Ovary (tissue), 9 donors: ENCODE data around the gene ME3. TPM values are rescaled to one million over a fixed set of nuclear protein-coding genes. Genes with fewer than 3 reads are reported as not detected.

Experiments used
- DNase-seq, 5 donors: peaks; one replicate each; pipeline ENCODE4 v3.0.0-alpha.2; 2019 to 2020
- H3K27ac ChIP-seq, 2 donors: fragments of 200-600 bp; one replicate each; pipeline versions ENCODE4 v1.5.1 to v1.8.0; 2019 to 2022
- H3K27me3 ChIP-seq: fragments of 200-600 bp; one replicate; pipeline ENCODE4 v1.8.0; 2022
- H3K36me3 ChIP-seq: fragments of 200-600 bp; sonication (generic); one replicate; pipeline ENCODE4 v1.5.1; 2019
- H3K4me1 ChIP-seq: one replicate; pipeline ENCODE4 v1.8.1; 2013; ENCODE audit warnings: mild to moderate bottlenecking, moderate library complexity; ENCODE audit not compliant: insufficient read depth
- H3K4me3 ChIP-seq: fragments of 200-600 bp; sonication (generic); one replicate; pipeline ENCODE4 v1.5.1; 2017
- H3K9me3 ChIP-seq, 2 donors: fragments of 200-600 bp in 1 of 2; sonication (generic) in 1 of 2; one replicate each; pipeline versions ENCODE4 v1.5.1 to v1.8.1; 2013 to 2019; ENCODE audit warnings: mild to moderate bottlenecking in 1 of 2, moderate library complexity in 1 of 2
- EP300 ChIP-seq: sonication (generic); formaldehyde crosslinking; IDR thresholded peaks from one replicate; pipeline ENCODE4 v1.6.1; 2017; ENCODE audit warnings: antibody characterized with exemption
- POLR2A ChIP-seq: fragments of 450-650 bp; IDR thresholded peaks from one replicate; pipeline ENCODE4 v1.6.1; 2017; ENCODE audit warnings: antibody characterized with exemption, mild to moderate bottlenecking, moderate library complexity
- WGBS, 3 donors: extraction: QIAGEN DNeasy Blood & Tissue Kit in 1 of 3; methylation state at CpG; one replicate each; pipeline versions ENCODE4 v1.1.5 to v1.1.7; 2013 to 2017; 5-methylcytosine and 5-hydroxymethylcytosine counted together
- intact Hi-C, 4 donors: fragments of 100-400 bp; cut with DNase I; formaldehyde crosslinking; loops; one replicate each; pipeline versions ENCODE4 v1.11.0 to v1.15.1; 2022 to 2023
- polyA plus RNA-seq, 2 donors: library from polyadenylated mRNA; stranded (reverse); fragments of 200-250 nt in 1 of 2; fragments of 350-450 nt in 1 of 2; fragmentation: Illumina TruSeq in 1 of 2; extraction: RNeasy Lipid Tissue Mini Kit (QIAGEN cat#74804) in 1 of 2; gene quantifications; one replicate each; pipeline ENCODE4 v1.2.3, GENCODE V29; 2013 to 2014
- total RNA-seq, 7 donors: library from RNA; depleted of rRNA in 2 of 7; stranded (reverse); fragments of >200 nt in 2 of 7; fragmentation: NEBNext Ultra II Directional in 3 of 7; extraction: Animal tissue kit (Norgen Biotek cat#: 25700) in 3 of 7; gene quantifications; one replicate each; pipeline versions ENCODE4 v1.1.0 to v1.2.4, GENCODE V29; 2016 to 2023
- TF ChIP-seq, protein P1 (sequence below), 3 donors: fragments of 450-650 bp in 2 of 3; fragments of 200-600 bp in 1 of 3; IDR thresholded peaks; one replicate each; pipeline versions ENCODE4 v1.5.1 to v1.8.0; 2016 to 2022; ENCODE audit warnings: antibody characterized with exemption in 3 of 3, mild to moderate bottlenecking in 1 of 3
- donor health status: DM: no; HTN: no; CAD: no; lungs with moderate emphysema.
- donor health status: DM: no; HTN: no; CAD: no.
- donor health status: Bipolar disorder and iron deficiency.
- donor health status: DM: yes; HTN: yes; CAD: no.
- donor health status: DM: no; HTN: no; CAD: no.
- donor health status: DM: yes; HTN: yes; CAD: no.

Gene ME3
- total and polyA plus RNA-seq, 9 donors, result 25.2 to 48.6 (median 43.1) TPM

DNA sequence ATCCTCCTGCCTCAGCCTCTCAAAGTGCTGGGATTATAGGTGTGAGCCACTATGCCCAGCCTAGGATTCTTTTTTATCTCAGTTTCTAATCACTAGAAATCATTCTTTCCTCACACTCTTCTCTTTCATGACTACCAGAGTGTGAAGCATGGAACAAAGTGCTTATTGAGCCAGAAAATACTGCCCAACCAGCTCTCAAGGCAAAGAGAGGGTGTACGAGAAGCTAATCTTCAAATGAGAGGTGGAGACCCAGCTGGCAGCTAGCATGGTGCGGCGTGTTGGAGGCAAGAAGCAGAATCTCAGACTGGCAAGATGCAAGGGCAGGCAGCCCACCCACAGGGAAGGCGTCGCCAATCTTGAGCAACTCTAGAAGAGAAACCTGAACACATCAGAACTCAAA, 41.1 kb upstream of the ME3 start:
- no peak overlapping the region for H3K4me3 ChIP-seq
- H3K9me3 ChIP-seq, result no peaks in the 10 kb centered on the region
- no peak overlapping the region for H3K27ac ChIP-seq
- DNase-seq, result no peak
- no peaks in the 10 kb centered on the region for H3K27me3 ChIP-seq
- WGBS, 3 donors, result 94 to 98% (median 97%) methylated on average over 5 of the region's 5 CpGs
- H3K36me3 ChIP-seq, result no peaks in the 10 kb centered on the region
- no peaks in the 10 kb centered on the region for H3K4me1 ChIP-seq
- TF ChIP-seq POLR2A (no peak), EP300 (no peak)
- TF ChIP-seq, protein P1, sequence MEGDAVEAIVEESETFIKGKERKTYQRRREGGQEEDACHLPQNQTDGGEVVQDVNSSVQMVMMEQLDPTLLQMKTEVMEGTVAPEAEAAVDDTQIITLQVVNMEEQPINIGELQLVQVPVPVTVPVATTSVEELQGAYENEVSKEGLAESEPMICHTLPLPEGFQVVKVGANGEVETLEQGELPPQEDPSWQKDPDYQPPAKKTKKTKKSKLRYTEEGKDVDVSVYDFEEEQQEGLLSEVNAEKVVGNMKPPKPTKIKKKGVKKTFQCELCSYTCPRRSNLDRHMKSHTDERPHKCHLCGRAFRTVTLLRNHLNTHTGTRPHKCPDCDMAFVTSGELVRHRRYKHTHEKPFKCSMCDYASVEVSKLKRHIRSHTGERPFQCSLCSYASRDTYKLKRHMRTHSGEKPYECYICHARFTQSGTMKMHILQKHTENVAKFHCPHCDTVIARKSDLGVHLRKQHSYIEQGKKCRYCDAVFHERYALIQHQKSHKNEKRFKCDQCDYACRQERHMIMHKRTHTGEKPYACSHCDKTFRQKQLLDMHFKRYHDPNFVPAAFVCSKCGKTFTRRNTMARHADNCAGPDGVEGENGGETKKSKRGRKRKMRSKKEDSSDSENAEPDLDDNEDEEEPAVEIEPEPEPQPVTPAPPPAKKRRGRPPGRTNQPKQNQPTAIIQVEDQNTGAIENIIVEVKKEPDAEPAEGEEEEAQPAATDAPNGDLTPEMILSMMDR (IDR thresholded peaks at IDR 0.05), result no peak
- intact Hi-C loops, result no loop called here

DNA sequence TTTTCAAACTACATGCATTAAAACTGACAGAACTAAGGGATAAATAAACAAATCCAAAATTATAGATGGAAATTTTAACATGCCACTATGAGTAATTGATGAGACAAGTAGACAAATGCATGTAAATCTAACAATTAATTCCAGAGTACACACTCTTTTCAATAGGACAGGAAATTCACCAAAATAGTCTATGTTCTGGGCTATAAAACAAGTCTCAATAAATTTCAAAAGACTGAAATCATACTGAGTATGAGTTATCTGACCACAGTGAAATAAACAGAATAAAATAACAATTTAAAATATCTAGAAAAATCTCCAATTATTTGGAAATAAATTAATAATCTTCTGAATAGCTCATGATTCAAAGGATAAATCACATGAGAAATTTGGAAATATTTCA, 38.5 kb upstream of the ME3 start:
- TF ChIP-seq, protein P1 (IDR thresholded peaks at IDR 0.05), result no peak
- TF ChIP-seq EP300 (no peak), POLR2A (no peak)
- H3K27ac ChIP-seq, result no peak overlapping the region
- H3K4me1 ChIP-seq, result peaks cover 6% of the 10 kb centered on the region
- H3K36me3 ChIP-seq, result no peaks in the 10 kb centered on the region
- H3K4me3 ChIP-seq, result no peak overlapping the region
- intact Hi-C loops, result no loop called here
- H3K9me3 ChIP-seq, result no peaks in the 10 kb centered on the region
- DNase-seq, result no peak
- no peaks in the 10 kb centered on the region for H3K27me3 ChIP-seq

DNA sequence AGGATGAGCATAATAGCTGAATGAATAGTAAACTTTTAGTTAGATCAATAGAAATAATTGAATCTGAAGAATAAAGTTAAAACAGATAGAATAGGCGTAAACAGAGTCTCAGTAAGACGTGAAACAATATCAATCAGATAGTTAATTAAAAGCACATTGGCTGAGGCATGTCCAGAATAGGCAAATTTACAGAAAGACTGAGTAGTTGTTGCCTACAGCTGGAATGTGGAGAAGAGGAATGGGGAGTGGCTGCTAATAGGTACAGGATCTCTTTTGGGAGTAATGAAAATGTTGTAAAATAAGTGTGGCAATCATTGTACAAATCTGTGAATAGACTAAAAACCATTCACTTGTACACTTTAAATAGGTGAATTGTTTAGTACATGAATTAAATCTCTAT, 36.3 kb upstream of the ME3 start:
- intact Hi-C loops, result no loop called here
- Histone ChIP-seq H3K4me1 (peaks cover 12% of the 10 kb centered on the region), H3K27me3 (no peaks in the 10 kb centered on the region), H3K9me3 (no peaks in the 10 kb centered on the region), H3K27ac (no peak overlapping the region), H3K4me3 (no peak overlapping the region), H3K36me3 (no peaks in the 10 kb centered on the region)
- no peak for DNase-seq
- 80 to 81% (median 80%) methylated on average over 2 of the region's 2 CpGs for WGBS, 3 donors
- TF ChIP-seq, protein P1 (IDR thresholded peaks at IDR 0.05), result no peak
- TF ChIP-seq EP300 (no peak), POLR2A (no peak)

DNA sequence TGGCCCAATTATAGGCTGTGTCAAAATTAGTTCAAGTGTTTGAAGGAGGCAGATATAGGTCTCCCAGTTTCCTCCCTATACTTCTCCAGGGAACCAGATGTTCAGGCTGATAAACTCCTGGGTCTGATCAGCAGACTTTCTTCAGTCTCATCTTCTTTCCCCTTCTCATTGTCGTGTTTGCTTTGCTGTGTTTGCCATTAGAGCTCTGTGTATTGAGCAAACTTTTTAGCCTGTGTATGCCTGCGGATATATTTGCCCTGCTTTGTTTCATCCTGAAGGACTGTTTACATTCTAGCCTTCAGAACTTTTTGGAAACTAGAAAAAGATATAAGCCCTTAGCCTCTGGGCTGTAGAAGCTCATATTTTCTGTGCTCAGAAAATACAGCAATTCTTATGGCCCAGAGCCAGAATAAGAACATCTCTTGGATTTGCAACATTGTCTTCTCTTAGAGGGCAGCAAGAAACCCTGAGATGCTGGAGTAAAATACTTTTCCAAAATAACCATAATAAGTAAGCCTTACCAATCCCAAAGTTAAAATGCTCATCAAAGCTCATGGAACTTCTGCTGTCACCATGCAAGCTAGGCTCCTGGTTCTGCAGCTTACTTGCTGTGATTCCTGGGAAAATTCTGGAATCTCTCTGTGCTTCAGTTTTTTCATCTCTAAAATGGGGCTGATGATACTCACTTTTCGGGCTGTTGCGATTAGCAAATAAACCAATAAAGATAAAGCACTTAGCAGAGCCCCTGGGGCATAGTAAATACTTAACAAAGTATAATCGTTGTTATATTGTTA, 34.1 kb upstream of the ME3 start:
- peaks cover 12% of the 10 kb centered on the region for H3K4me1 ChIP-seq
- TF ChIP-seq POLR2A, result no peak
- TF ChIP-seq EP300, result no peak
- TF ChIP-seq, protein P1 (IDR thresholded peaks at IDR 0.05), result no peak
- WGBS, 3 donors, result 23 to 41% (median 30%) methylated on average over 5 of the region's 5 CpGs
- no peak overlapping the region for H3K27ac ChIP-seq
- intact Hi-C loops, result no loop called here
- no peaks in the 10 kb centered on the region for H3K9me3 ChIP-seq
- no peaks in the 10 kb centered on the region for H3K27me3 ChIP-seq
- no peak for DNase-seq
- H3K4me3 ChIP-seq, result no peak overlapping the region
- H3K36me3 ChIP-seq, result no peaks in the 10 kb centered on the region
